Epidermal melanocyte (primary cell): ENCODE results near the gene STPG4.
A peak's percentile ranks its signal among the peaks of the same experiment; 100 is the strongest.

Experiments used
- DNase-seq: peaks from one replicate; pipeline ENCODE4 v3.0.0; 2011; ENCODE audit warnings: low spot score; ENCODE audit not compliant: insufficient read length

STPG4 gene

DNA sequence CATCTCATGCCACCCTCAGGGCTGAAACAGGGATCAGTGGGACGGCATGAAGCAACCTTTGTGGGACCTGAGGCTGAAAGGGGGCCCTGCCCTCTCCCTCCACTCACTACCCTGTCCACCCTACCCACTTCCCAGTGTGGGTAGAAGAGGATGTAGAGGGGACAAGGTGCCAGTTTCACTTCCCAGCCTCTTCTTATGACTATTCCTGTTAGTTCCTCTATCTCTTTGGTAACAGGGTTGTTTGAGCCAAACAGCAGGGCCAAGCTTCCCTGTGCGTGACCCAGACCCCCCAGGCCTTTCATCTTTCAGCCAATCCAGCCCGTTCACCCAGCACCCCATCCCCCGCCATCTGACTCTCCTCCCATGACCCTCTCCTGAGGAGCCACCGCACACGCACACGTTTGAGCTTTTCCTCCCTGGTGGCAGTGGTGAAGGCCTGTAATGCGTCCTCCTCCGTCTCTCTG, 82.3 kb downstream of the STPG4 start:
- no peak for DNase-seq

- DNase-seq, result no peak
Observed at GRCh38 chr2:47072018-47072691, 83.0 kb downstream of the STPG4 start.

GRCh38 chr2:47070920-47071824, 83.9 kb downstream of the STPG4 start:
- DNase-seq, result no peak

DNA sequence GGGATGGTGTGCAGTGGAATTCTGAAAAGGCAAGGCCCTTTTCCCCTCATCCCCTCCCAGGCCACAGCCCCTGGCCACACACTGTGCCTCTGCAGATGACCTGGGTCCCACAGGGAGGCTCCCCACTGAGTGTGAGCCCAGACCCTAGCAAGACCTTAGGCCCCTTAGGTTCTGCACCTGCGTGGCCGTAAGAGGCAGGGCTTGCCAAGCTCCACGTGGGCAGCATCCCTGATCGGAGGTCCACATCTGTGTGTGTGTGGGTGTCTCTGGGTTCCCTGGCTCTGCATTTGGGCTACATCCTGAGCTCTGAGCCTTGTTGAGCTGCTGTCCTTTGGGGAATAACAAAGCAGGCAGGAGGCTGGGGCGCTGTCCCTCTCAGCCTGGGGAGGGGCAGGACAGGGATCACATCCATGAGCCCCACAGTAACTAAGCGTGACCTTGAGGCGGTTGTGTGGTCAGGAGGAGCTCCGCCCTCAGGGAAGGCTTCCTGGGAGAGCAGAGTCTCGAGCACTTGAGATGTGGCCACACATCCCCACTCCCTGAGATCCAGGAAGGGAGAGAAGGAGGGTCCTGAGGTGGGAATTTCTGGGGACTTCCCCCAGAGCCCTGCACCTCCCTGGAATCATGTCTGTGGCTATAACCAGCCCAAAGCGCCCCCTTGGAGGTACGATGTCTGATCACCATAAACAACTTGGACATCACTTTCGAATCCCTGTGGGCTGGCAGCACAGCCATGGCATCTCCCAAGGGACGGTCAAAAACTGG, 84.8 kb downstream of the STPG4 start:
- DNase-seq, result no peak

- peak; percentile 76 for DNase-seq
Observed at GRCh38 chr2:47069628-47070154, 85.4 kb downstream of the STPG4 start.

GRCh38 chr2:47068981-47069627, 86.0 kb downstream of the STPG4 start:
- no peak for DNase-seq

- no peak for DNase-seq
Observed at GRCh38 chr2:47067788-47068407, 87.2 kb downstream of the STPG4 start.

DNA sequence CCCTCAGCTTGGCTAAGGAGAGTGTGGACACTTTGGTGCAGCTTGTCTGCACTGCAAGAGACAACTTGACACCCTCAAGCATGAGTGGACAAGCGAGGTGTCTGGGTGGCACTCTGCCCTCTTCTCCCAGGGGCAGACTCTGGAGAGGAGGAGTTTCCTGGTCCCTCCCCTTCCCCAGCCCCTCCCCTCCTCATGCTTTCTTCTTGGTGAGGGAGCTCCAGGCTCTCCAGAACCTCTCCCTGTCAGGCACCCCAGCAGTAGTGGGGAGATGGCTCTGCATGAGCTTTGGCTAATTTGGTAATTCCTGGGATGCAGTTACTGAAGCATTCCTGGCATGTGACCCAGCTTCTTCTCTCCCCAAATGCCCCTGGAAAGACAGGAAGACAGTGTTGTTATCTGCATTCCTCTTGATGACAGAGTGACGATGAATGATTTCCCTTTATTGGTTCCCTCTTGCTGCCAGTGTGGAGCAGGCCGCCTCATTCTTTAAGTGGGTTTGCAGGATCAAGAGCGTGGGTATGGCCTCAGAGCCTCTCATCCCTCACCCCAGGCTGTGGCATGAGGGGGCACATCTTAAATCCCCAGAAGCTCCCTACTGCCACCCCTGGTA, 89.2 kb downstream of the STPG4 start:
- DNase-seq, result peak; percentile 71

- no peak for DNase-seq
Observed at GRCh38 chr2:47065343-47065742, 89.8 kb downstream of the STPG4 start.

DNA sequence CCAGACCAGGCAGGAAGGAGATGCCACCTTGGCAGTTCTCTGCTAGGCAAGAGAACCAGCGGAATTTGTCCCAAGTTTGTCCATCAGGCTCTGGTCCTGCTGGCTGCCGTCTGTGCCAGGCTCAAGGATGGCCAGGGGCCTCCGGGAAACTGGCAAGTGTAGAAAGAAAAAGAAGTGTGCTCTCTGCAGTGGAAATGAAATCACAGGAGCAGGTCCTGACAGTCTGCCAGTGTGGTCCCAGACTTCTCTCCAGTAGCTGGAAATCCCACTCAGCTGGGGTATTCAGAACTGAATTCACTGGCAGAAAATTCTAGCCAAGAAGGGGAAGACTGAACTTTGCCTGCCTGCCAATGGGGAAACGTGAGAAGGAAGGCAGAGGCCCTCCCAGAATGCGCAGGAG, 91.0 kb downstream of the STPG4 start:
- DNase-seq, result no peak

GRCh38 chr2:47063538-47063930, 91.6 kb downstream of the STPG4 start:
- DNase-seq, result no peak

GRCh38 chr2:47062681-47063537, 92.2 kb downstream of the STPG4 start:
- DNase-seq, result no peak

DNA sequence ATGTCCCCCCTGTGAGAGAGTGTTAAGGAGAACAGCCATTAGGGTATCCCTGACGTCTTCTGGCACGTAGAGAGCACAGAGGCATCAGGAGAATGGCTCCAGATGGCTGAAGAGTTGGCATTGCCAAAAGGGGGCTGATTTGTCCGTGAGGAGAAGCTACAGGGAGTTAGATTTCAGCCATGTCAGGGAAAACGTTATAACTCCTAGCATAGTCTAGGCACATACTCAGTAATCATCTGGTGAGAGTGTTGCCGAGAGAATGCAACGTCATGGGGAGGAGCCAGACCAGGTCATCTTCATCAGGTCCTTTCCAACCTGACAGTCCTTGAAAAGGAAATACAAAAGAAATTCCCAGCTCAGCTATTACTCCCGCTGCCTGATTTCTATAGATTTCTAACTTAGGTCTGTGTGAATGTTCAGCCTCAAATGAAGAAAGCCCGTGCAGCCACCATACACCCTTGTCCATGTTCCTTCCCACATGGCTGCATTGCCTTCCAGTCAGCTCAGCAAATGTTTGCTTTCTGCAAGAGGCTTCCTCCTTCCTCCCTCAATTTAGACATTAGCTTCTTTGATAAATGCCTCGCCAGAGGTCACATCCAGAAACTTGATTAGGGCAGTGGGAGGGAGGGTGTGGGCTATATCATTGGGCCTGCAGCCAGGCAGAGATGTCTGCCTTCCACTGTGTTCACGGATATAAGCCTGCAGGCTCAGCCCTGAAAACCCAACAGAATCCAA, 93.0 kb downstream of the STPG4 start:
- no peak for DNase-seq

DNA sequence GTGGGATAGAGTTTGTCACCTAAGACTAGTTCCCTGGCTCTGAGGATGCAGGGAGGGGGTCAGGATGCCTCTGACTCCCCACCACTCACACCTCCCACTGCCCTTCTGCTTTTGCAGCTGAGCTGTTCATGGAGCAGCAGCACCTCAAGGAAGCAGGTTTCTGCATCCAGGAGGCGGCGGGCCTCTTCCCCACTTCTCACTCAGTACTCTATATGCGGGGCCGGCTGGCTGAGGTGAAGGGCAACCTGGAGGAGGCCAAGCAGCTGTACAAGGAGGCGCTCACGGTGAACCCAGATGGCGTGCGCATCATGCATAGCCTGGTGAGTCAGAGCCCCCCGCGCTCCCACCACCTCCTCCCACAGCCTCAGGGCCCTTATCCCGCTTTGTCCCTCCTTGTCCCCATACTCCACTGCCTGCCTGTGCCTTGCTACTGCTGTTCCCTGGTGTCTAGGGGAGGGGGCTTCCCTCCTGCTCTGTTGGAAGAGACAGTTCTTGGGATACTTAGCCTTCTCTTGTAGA, 94.4 kb downstream of the STPG4 start:
- DNase-seq, result no peak

- DNase-seq, result no peak
Observed at GRCh38 chr2:47058003-47058931, 96.8 kb downstream of the STPG4 start.

DNA sequence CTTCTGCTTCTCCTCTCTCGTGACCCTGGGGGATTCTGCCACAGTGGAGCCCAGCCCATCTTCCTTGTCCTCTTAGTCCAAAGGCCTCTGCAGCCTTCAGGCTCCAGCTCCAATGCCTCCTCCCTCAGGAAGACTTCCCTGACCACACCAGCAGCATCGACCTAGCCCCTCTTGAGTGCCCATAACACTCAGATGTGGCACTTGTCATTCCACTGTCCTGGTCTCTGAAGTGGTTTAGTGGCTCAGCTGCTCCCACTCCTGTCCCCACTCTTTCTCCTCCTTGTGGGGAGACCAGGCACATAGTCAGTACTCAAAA, 97.5 kb downstream of the STPG4 start:
- no peak for DNase-seq

- DNase-seq, result no peak
Observed at GRCh38 chr2:47056868-47057686, 98.0 kb downstream of the STPG4 start.
